ENCODE data around the gene SEMA3B.
A peak's percentile ranks its signal among the peaks of the same experiment; 100 is the strongest.

Gene SEMA3B

GRCh38 chr3:50292159-50293078, 23.5 kb downstream of the SEMA3B start, which contains the start of gene IFRD2:
TSS of gene IFRD2 (minus strand) at chr3:50292429. CDS start at chr3:50292274, 155 bp downstream.
- peak within 1 kb of the TSS; percentile 42 for H3K27ac ChIP-seq (ENCODE audit: low read depth, low read length)
- no peaks in the 10 kb centered on the region for H3K9me3 ChIP-seq (ENCODE audit: control insufficient read depth, insufficient read depth, low read length)
- peak within 1 kb of the TSS; percentile 82 for H3K4me2 ChIP-seq (ENCODE audit: low read length)
- TF ChIP-seq CTCF (IDR thresholded peaks at IDR 0.05; ENCODE audit: low read depth, low read length, poor library complexity, severe bottlenecking) (no peak), EZH2phosphoT487 (IDR thresholded peaks at IDR 0.05; ENCODE audit: borderline replicate concordance, low read length) (no peak)
- peaks cover 32% of the 10 kb centered on the region for H3K79me2 ChIP-seq (ENCODE audit: control insufficient read depth, low read length)
- peak within 1 kb of the TSS; percentile 96 for H3K4me3 ChIP-seq (ENCODE audit: low read length)
- no peaks in the 10 kb centered on the region for H4K20me1 ChIP-seq (ENCODE audit: control insufficient read depth, insufficient read depth, low read depth, low read length)
- H3K36me3 ChIP-seq (ENCODE audit: control insufficient read depth, low read length) = peaks cover 41% of the 10 kb centered on the region
- no peaks in the 10 kb centered on the region for H3K9me2 ChIP-seq (replicated peaks; ENCODE audit: control insufficient read depth, low read length)
- no peaks in the 10 kb centered on the region for H3F3A ChIP-seq (ENCODE audit: control insufficient read depth, insufficient read depth)
- peaks cover 16% of the 10 kb centered on the region for H3K4me1 ChIP-seq (ENCODE audit: control insufficient read depth, low read length)
- H3K27me3 ChIP-seq (ENCODE audit: control insufficient read depth, low read length) = no peaks in the 10 kb centered on the region

- TF ChIP-seq EZH2phosphoT487 (IDR thresholded peaks at IDR 0.05; ENCODE audit: borderline replicate concordance, low read length) (no peak), CTCF (IDR thresholded peaks at IDR 0.05; ENCODE audit: low read depth, low read length, poor library complexity, severe bottlenecking) (no peak)
- H3K27ac ChIP-seq (ENCODE audit: low read depth, low read length) = peak overlapping the region; percentile 8; the same call in 1 of the 2 replicates
These were observed 24.3 kb downstream of the SEMA3B start for GRCh38 chr3:50293079-50293801.

GRCh38 chr3:50294089-50294488, 25.1 kb downstream of the SEMA3B start:
- Histone ChIP-seq H3K4me3 (ENCODE audit: low read length) (no peak overlapping the region), H3K36me3 (ENCODE audit: control insufficient read depth, low read length) (peaks cover 25% of the 10 kb centered on the region), H3K27me3 (ENCODE audit: control insufficient read depth, low read length) (no peaks in the 10 kb centered on the region), H3F3A (ENCODE audit: control insufficient read depth, insufficient read depth) (no peaks in the 10 kb centered on the region), H3K79me2 (ENCODE audit: control insufficient read depth, low read length) (peaks cover 34% of the 10 kb centered on the region), H3K9me3 (ENCODE audit: control insufficient read depth, insufficient read depth, low read length) (no peaks in the 10 kb centered on the region), H3K4me2 (ENCODE audit: low read length) (no peak overlapping the region), H3K4me1 (ENCODE audit: control insufficient read depth, low read length) (peaks cover 23% of the 10 kb centered on the region), H4K20me1 (ENCODE audit: control insufficient read depth, insufficient read depth, low read depth, low read length) (no peaks in the 10 kb centered on the region), H3K27ac (ENCODE audit: low read depth, low read length) (no peak overlapping the region), H3K9me2 (replicated peaks; ENCODE audit: control insufficient read depth, low read length) (no peaks in the 10 kb centered on the region)
- TF ChIP-seq CTCF (IDR thresholded peaks at IDR 0.05; ENCODE audit: low read depth, low read length, poor library complexity, severe bottlenecking) (no peak), EZH2phosphoT487 (IDR thresholded peaks at IDR 0.05; ENCODE audit: borderline replicate concordance, low read length) (no peak)

More at GRCh38 chr3:50293079-50293801, 24.3 kb downstream of the SEMA3B start:
- H3K4me1 ChIP-seq (ENCODE audit: control insufficient read depth, low read length) = peaks cover 19% of the 10 kb centered on the region
- no peaks in the 10 kb centered on the region for H3F3A ChIP-seq (ENCODE audit: control insufficient read depth, insufficient read depth)
- H3K9me3 ChIP-seq (ENCODE audit: control insufficient read depth, insufficient read depth, low read length) = no peaks in the 10 kb centered on the region
- no peaks in the 10 kb centered on the region for H3K9me2 ChIP-seq (replicated peaks; ENCODE audit: control insufficient read depth, low read length)
- no peaks in the 10 kb centered on the region for H3K27me3 ChIP-seq (ENCODE audit: control insufficient read depth, low read length)
- H3K36me3 ChIP-seq (ENCODE audit: control insufficient read depth, low read length) = peaks cover 34% of the 10 kb centered on the region
- H3K4me3 ChIP-seq (ENCODE audit: low read length) = peak overlapping the region; percentile 96
- no peaks in the 10 kb centered on the region for H4K20me1 ChIP-seq (ENCODE audit: control insufficient read depth, insufficient read depth, low read depth, low read length)
- H3K79me2 ChIP-seq (ENCODE audit: control insufficient read depth, low read length) = peaks cover 33% of the 10 kb centered on the region
- peak overlapping the region; percentile 82 for H3K4me2 ChIP-seq (ENCODE audit: low read length)
